HCT116 (cell line): ENCODE measurements around the gene SLC44A1. TPM values are rescaled to one million over a fixed set of nuclear protein-coding genes. Genes with fewer than 3 reads are reported as not detected.

Source experiments
- ATAC-seq: fragments of 200-7000 bp; cut with Tn5 transposase; 2 replicates; pipeline ENCODE4 v1.9.1; 2020; ENCODE audit warnings: mild to moderate bottlenecking, moderate library complexity
- BruUV-seq: library from RNA; stranded (reverse); fragments of 400-500 nt; replicated peaks from 2 replicates; lab custom pipeline; 2021; lab: Mats Ljungman, UMichigan
- CTCF ChIA-PET: fragments of 300-600 bp; sonication (Branson Sonifier 250); formaldehyde crosslinking; loops from one replicate; lab custom pipeline; 2021; ENCODE audit warnings: antibody characterized with exemption; lab: Charles Lee
- POLR2A ChIA-PET: fragments of 300-600, 350-600 bp; sonication (Branson Sonifier 250); formaldehyde crosslinking; loops from one replicate; lab custom pipeline; 2021; ENCODE audit warnings: antibody characterized with exemption; lab: Charles Lee
- RAD21 ChIA-PET, 2 experiments: fragments of 300-600 bp; sonication (Branson Sonifier 250); formaldehyde crosslinking; loops; one replicate each; lab custom pipeline; 2023; ENCODE audit warnings: low total read pairs in 2 of 2; ENCODE audit not compliant: uncharacterized antibody in 2 of 2, unreplicated experiment in 2 of 2, low non-redundant PET in 1 of 2; lab: Charles Lee
- DNase-seq: peaks from one replicate; pipeline ENCODE4 v3.0.0-alpha.2; 2010; ENCODE audit warnings: low read depth, low spot score
- H2AFZ ChIP-seq: fragments of 200-600 bp; shearing (Covaris generic), sonication (generic); 2 replicates; pipeline ENCODE4 v1.6.1; 2017; ENCODE audit warnings: low read depth, mixed run types, mixed read lengths, antibody characterized with exemption, low read length; ENCODE audit not compliant: poor library complexity, severe bottlenecking
- H3K27ac ChIP-seq: 2 replicates; pipeline ENCODE4 v1.5.1; 2012; ENCODE audit warnings: low read depth, low read length
- H3K27me3 ChIP-seq: fragments of 200-600 bp; sonication (generic); 2 replicates; pipeline ENCODE4 v1.6.1; 2016; ENCODE audit warnings: mixed run types, low read length, mixed read lengths; ENCODE audit not compliant: insufficient read depth
- H3K36me3 ChIP-seq, 2 experiments: fragments of 200-500 bp in 1 of 2; fragments of 200-600 bp in 1 of 2; sonication (Bioruptor generic) in 1 of 2; sonication (generic) in 1 of 2; 2 replicates each; pipeline versions ENCODE4 v1.5.1 to v1.6.1; 2014 to 2016; ENCODE audit warnings: low read length in 2 of 2, inconsistent platforms in 1 of 2, mixed read lengths in 1 of 2, mixed run types in 1 of 2; ENCODE audit not compliant: insufficient read depth in 2 of 2, control insufficient read depth in 1 of 2
- H3K4me1 ChIP-seq, 2 experiments: fragments of 200-600 bp in 1 of 2; sonication (generic) in 1 of 2; 2 replicates each; pipeline versions ENCODE4 v1.5.1 to v1.6.1; 2012 to 2017; ENCODE audit warnings: low read length in 2 of 2, inconsistent platforms in 1 of 2, mild to moderate bottlenecking in 1 of 2, mixed read lengths in 1 of 2, mixed run types in 1 of 2, moderate library complexity in 1 of 2; ENCODE audit not compliant: insufficient read depth in 2 of 2, control insufficient read depth in 1 of 2
- H3K4me2 ChIP-seq: fragments of 200-600 bp; sonication (generic); 2 replicates; pipeline ENCODE4 v1.6.1; 2017; ENCODE audit warnings: mixed run types, low read length, mixed read lengths
- H3K4me3 ChIP-seq, 2 experiments: fragments of 200-600 bp in 1 of 2; sonication (generic) in 1 of 2; replicated peaks in 1 of 2; 2 replicates each; pipeline ENCODE4 v1.5.1; 2011 to 2016; ENCODE audit warnings: low read length in 2 of 2, control low read depth in 1 of 2, low read depth in 1 of 2, mild to moderate bottlenecking in 1 of 2, mixed read lengths in 1 of 2, mixed run types in 1 of 2
- H3K79me2 ChIP-seq: fragments of 200-600 bp; sonication (generic); 2 replicates; pipeline ENCODE4 v1.6.1; 2017; ENCODE audit warnings: mild to moderate bottlenecking, mixed run types, low read length, moderate library complexity, mixed read lengths; ENCODE audit not compliant: insufficient read depth
- H3K9ac ChIP-seq: fragments of 200-600 bp; sonication (generic); 2 replicates; pipeline ENCODE4 v1.6.1; 2016; ENCODE audit warnings: low read length, mixed read lengths
- H3K9me2 ChIP-seq: fragments of 200-600 bp; sonication (generic), shearing (Covaris generic); 2 replicates; pipeline ENCODE4 v1.6.1; 2017; ENCODE audit warnings: mixed run types, mild to moderate bottlenecking, moderate library complexity; ENCODE audit not compliant: insufficient read depth
- H3K9me3 ChIP-seq, 2 experiments: fragments of 200-500 bp in 1 of 2; fragments of 200-600 bp in 1 of 2; sonication (Bioruptor generic) in 1 of 2; sonication (generic) in 1 of 2; 2 replicates each; pipeline ENCODE4 v1.6.1; 2014 to 2017; ENCODE audit warnings: low read length in 2 of 2, mixed read lengths in 2 of 2, inconsistent platforms in 1 of 2, low read depth in 1 of 2, mild to moderate bottlenecking in 1 of 2, mixed run types in 1 of 2, moderate library complexity in 1 of 2; ENCODE audit not compliant: control insufficient read depth in 1 of 2, insufficient read depth in 1 of 2
- H4K20me1 ChIP-seq: fragments of 200-600 bp; sonication (generic), shearing (Covaris generic); 2 replicates; pipeline ENCODE4 v1.6.1; 2017; ENCODE audit warnings: mixed run types, mild to moderate bottlenecking, moderate library complexity; ENCODE audit not compliant: insufficient read depth
- ATF3 ChIP-seq: IDR thresholded peaks from 2 replicates; pipeline ENCODE4 v1.6.1; 2012
- CBX3 ChIP-seq: IDR thresholded peaks from 2 replicates; pipeline ENCODE4 v1.6.1; 2012; ENCODE audit warnings: low read depth
- CEBPB ChIP-seq: IDR thresholded peaks from 2 replicates; pipeline ENCODE4 v1.6.1; 2012; ENCODE audit warnings: low read depth
- ELF1 ChIP-seq: IDR thresholded peaks from 2 replicates; pipeline ENCODE4 v1.6.1; 2012; ENCODE audit warnings: low read depth, borderline replicate concordance
- FOSL1 ChIP-seq: IDR thresholded peaks from 2 replicates; pipeline ENCODE4 v1.6.1; 2012; ENCODE audit warnings: low read depth
- MAX ChIP-seq: IDR thresholded peaks from 2 replicates; pipeline ENCODE4 v1.6.1; 2012
- POLR2A ChIP-seq: IDR thresholded peaks from 2 replicates; pipeline ENCODE4 v1.7.0; 2011; ENCODE audit warnings: borderline replicate concordance; ENCODE audit not compliant: insufficient read depth, insufficient read length; ENCODE audit errors: extremely low read depth
- POLR2AphosphoS5 ChIP-seq: IDR thresholded peaks from 2 replicates; pipeline ENCODE4 v1.6.1; 2011; ENCODE audit warnings: mild to moderate bottlenecking, low read depth, low read length, moderate library complexity
- RAD21 ChIP-seq: IDR thresholded peaks from 2 replicates; pipeline ENCODE4 v1.6.1; 2012; ENCODE audit warnings: low read depth, mild to moderate bottlenecking
- SP1 ChIP-seq: IDR thresholded peaks from 2 replicates; pipeline ENCODE4 v1.6.1; 2012; ENCODE audit warnings: low read depth
- SRF ChIP-seq: IDR thresholded peaks from 2 replicates; pipeline ENCODE4 v1.6.1; 2012; ENCODE audit warnings: low read depth
- TCF7L2 ChIP-seq: IDR thresholded peaks from 2 replicates; pipeline ENCODE4 v1.7.0; 2011; ENCODE audit warnings: borderline replicate concordance, inconsistent platforms; ENCODE audit not compliant: insufficient read depth, insufficient read length; ENCODE audit errors: extremely low read depth
- YY1 ChIP-seq: IDR thresholded peaks from 2 replicates; pipeline ENCODE4 v1.6.1; 2011; ENCODE audit warnings: low read length, low read depth, moderate library complexity, mild to moderate bottlenecking; ENCODE audit not compliant: insufficient replicate concordance; ENCODE audit errors: extremely low read depth
- intact Hi-C: fragments of 100-400 bp; cut with micrococcal nuclease; formaldehyde crosslinking; loops from 2 replicates; pipeline ENCODE4 v1.10.0; 2022
- total RNA-seq: library from RNA; stranded (reverse); gene quantifications from one replicate; pipeline ENCODE4 v1.2.1, GENCODE V29; 2021; ENCODE audit not compliant: unreplicated experiment

SLC44A1 gene
- total RNA-seq, 1 experiment from 2014 or later: 44.1 TPM

GRCh38 chr9:105338308-105338707 is 93.9 kb downstream of the SLC44A1 start:
- Histone ChIP-seq H3K4me1 (no peaks in the 10 kb centered on the region), H3K9me2 (no peaks in the 10 kb centered on the region), H3K9ac (no peak overlapping the region), H3K27ac (no peak overlapping the region), H3K9me3 (no peaks in the 10 kb centered on the region), H3K79me2 (no peaks in the 10 kb centered on the region), H3K4me2 (no peak overlapping the region), H4K20me1 (no peaks in the 10 kb centered on the region), H3K4me3 (no peak overlapping the region), H3K27me3 (no peaks in the 10 kb centered on the region), H2AFZ (no peak overlapping the region), H3K36me3 (no peaks in the 10 kb centered on the region)
- TF ChIP-seq TCF7L2 (no peak), MAX (no peak), POLR2AphosphoS5 (no peak), SP1 (no peak), CEBPB (no peak), RAD21 (no peak), CBX3 (no peak), YY1 (no peak), ELF1 (no peak), FOSL1 (no peak), ATF3 (no peak), SRF (no peak), POLR2A (no peak)
- RAD21 ChIA-PET: no interaction called here
- no peak for DNase-seq
- no peak for ATAC-seq
- POLR2A ChIA-PET: no interaction called here
- intact Hi-C loops: no loop called here
- BruUV-seq: no TSS peak
- CTCF ChIA-PET: no interaction called here

DNA sequence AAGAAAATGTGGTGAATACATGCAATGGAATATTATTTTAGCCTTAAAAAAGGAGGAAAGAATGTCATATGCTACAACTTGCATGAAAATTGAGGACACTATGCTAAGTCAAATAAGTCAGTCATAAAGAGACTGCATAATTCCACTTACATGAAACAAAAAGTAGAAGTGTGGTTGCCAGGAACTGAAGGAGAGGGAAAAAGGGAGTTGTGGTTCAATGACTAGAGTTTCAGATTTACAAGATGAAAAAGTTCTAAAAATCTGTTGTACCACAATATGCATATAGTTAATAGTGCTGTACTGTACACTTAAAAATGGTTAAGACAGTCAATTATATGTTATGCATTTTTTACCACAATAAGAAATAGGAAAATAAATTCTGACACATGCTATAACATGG is 95.4 kb downstream of the SLC44A1 start:
- no peak for TF ChIP-seq YY1
- TF ChIP-seq, all 23 proteins: peak for 0

More for the DNA sequence above, 95.4 kb downstream of the SLC44A1 start:
- POLR2A ChIA-PET: no interaction called here
- H4K20me1 ChIP-seq: no peaks in the 10 kb centered on the region
- H3K36me3 ChIP-seq: no peaks in the 10 kb centered on the region
- no peaks in the 10 kb centered on the region for H3K27me3 ChIP-seq
- no peaks in the 10 kb centered on the region for H3K9me2 ChIP-seq
- DNase-seq (no peak), ATAC-seq (no peak)
- BruUV-seq: no TSS peak
- no peak overlapping the region for H3K9ac ChIP-seq
- CTCF ChIA-PET: no interaction called here
- H3K79me2 ChIP-seq: no peaks in the 10 kb centered on the region
- H3K4me1 ChIP-seq: no peaks in the 10 kb centered on the region
- no peak overlapping the region for H2AFZ ChIP-seq
- no peak overlapping the region for H3K27ac ChIP-seq
- H3K4me3 ChIP-seq: no peak overlapping the region
- H3K9me3 ChIP-seq: no peaks in the 10 kb centered on the region
- no peak overlapping the region for H3K4me2 ChIP-seq
- RAD21 ChIA-PET: no interaction called here
- intact Hi-C loops: no loop called here
